Measurements from ENCODE around the gene NUAK1. TPM values are rescaled to one million over a fixed set of nuclear protein-coding genes. Genes with fewer than 3 reads are reported as not detected.

NUAK1 gene
- total RNA-seq, 2 experiments from 2014 or later: not detected

DNA sequence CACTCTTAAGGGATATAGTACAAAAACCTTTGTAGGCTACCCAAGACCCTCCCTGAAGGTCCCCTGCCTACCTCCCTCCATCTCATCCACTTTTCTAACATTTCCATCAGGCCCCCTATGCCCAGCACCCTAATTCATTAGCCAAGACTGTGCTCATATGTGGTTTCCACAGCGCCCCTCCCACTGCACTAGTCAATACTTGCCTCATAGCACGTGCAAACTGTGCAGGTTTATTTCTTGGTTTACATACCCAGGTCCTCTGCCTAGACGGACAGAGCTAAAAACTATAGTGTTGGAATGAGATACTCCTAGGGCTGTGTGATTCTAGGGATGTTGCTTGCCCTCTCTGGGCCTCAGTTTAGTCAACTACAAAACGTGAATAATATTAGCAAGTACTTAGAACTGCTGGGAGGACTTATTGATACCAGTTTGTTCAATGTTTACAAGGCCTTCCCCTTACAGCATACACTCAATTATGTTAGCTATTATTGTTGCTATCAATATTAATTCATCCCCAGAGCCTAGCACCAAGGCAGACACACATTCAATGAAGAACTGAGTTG, 50.4 kb downstream of the NUAK1 start:
- Mint-ChIP-seq H3K9me3 (no peaks in the 10 kb centered on the region), H3K36me3 (ENCODE audit: low read depth) (no peaks in the 10 kb centered on the region), H3K27ac (no peak overlapping the region), H3K4me1 (no peaks in the 10 kb centered on the region), H3K27me3 (peaks cover 17% of the 10 kb centered on the region), H3K4me3 (no peak overlapping the region)
- ChIA-PET CTCF (no interaction called here), POLR2A (no interaction called here)
- no peak for DNase-seq

- ChIA-PET CTCF (no interaction called here), POLR2A (no interaction called here)
- H3K27ac Mint-ChIP-seq: no peak overlapping the region
- H3K27me3 Mint-ChIP-seq: peaks cover 23% of the 10 kb centered on the region
- H3K9me3 Mint-ChIP-seq: no peaks in the 10 kb centered on the region
- no peak overlapping the region for H3K4me3 Mint-ChIP-seq
- no peaks in the 10 kb centered on the region for H3K4me1 Mint-ChIP-seq
- DNase-seq: no peak
- H3K36me3 Mint-ChIP-seq (ENCODE audit: low read depth): no peaks in the 10 kb centered on the region
Measured at GRCh38 chr12:106086696-106087095, 52.1 kb downstream of the NUAK1 start.

- H3K4me3 Mint-ChIP-seq: no peak overlapping the region
- CTCF ChIA-PET: no interaction called here
- DNase-seq: no peak
- no peaks in the 10 kb centered on the region for H3K4me1 Mint-ChIP-seq
- no peak overlapping the region for H3K27ac Mint-ChIP-seq
- H3K36me3 Mint-ChIP-seq (ENCODE audit: low read depth): no peaks in the 10 kb centered on the region
- POLR2A ChIA-PET: no interaction called here
- no peaks in the 10 kb centered on the region for H3K9me3 Mint-ChIP-seq
- peaks cover 29% of the 10 kb centered on the region for H3K27me3 Mint-ChIP-seq
Measured at GRCh38 chr12:106085213-106085612, 53.5 kb downstream of the NUAK1 start.

GRCh38 chr12:106084759-106085158, 54.0 kb downstream of the NUAK1 start:
- ChIA-PET POLR2A (no interaction called here), CTCF (no interaction called here)
- Mint-ChIP-seq H3K36me3 (ENCODE audit: low read depth) (no peaks in the 10 kb centered on the region), H3K27me3 (peaks cover 26% of the 10 kb centered on the region), H3K4me3 (no peak overlapping the region), H3K27ac (no peak overlapping the region), H3K4me1 (no peaks in the 10 kb centered on the region), H3K9me3 (no peaks in the 10 kb centered on the region)
- DNase-seq: no peak

GRCh38 chr12:106084014-106084671, 54.6 kb downstream of the NUAK1 start:
- peaks cover 25% of the 10 kb centered on the region for H3K27me3 Mint-ChIP-seq
- no peaks in the 10 kb centered on the region for H3K4me1 Mint-ChIP-seq
- ChIA-PET CTCF (no interaction called here), POLR2A (no interaction called here)
- no peak overlapping the region for H3K4me3 Mint-ChIP-seq
- no peak overlapping the region for H3K27ac Mint-ChIP-seq
- DNase-seq: no peak
- H3K9me3 Mint-ChIP-seq: no peaks in the 10 kb centered on the region
- H3K36me3 Mint-ChIP-seq (ENCODE audit: low read depth): no peaks in the 10 kb centered on the region

- CTCF ChIA-PET: no interaction called here
- no peaks in the 10 kb centered on the region for H3K4me1 Mint-ChIP-seq
- H3K4me3 Mint-ChIP-seq: no peak overlapping the region
- H3K9me3 Mint-ChIP-seq: no peaks in the 10 kb centered on the region
- POLR2A ChIA-PET: no interaction called here
- H3K27me3 Mint-ChIP-seq: peaks cover 25% of the 10 kb centered on the region
- no peak for DNase-seq
- no peaks in the 10 kb centered on the region for H3K36me3 Mint-ChIP-seq (ENCODE audit: low read depth)
- no peak overlapping the region for H3K27ac Mint-ChIP-seq
Measured at GRCh38 chr12:106082216-106083175, 56.3 kb downstream of the NUAK1 start.

GRCh38 chr12:106081606-106082005, 57.1 kb downstream of the NUAK1 start:
- ChIA-PET POLR2A (no interaction called here), CTCF (no interaction called here)
- Mint-ChIP-seq H3K9me3 (no peaks in the 10 kb centered on the region), H3K27me3 (peaks cover 27% of the 10 kb centered on the region), H3K4me3 (no peak overlapping the region), H3K36me3 (ENCODE audit: low read depth) (no peaks in the 10 kb centered on the region), H3K4me1 (no peaks in the 10 kb centered on the region), H3K27ac (no peak overlapping the region)
- DNase-seq: no peak

DNA sequence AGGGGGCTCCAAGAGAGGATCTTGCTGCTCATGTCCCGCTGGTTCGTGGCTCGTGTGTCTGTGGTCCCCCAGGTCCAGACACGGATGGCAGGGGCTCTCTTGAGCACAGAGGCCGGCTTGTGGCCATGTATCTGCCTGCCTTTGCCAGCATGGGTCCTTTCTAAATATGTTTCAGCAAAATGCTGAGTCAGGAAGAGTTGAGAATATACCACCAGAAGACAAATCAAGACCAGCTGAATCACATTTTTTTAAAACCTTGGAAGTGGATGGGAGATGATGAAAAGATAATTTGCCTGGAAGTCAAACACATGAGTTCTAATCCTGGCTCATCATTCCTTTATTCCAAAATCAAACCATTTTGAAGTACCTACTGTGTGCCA, 58.0 kb downstream of the NUAK1 start:
- Mint-ChIP-seq H3K27ac (no peak overlapping the region), H3K4me1 (no peaks in the 10 kb centered on the region), H3K9me3 (no peaks in the 10 kb centered on the region), H3K36me3 (ENCODE audit: low read depth) (no peaks in the 10 kb centered on the region), H3K27me3 (peaks cover 32% of the 10 kb centered on the region), H3K4me3 (no peak overlapping the region)
- POLR2A ChIA-PET: no interaction called here
- CTCF ChIA-PET: no interaction called here
- DNase-seq: no peak

- ChIA-PET CTCF (no interaction called here), POLR2A (no interaction called here)
Measured at GRCh38 chr12:106080041-106080790, 58.5 kb downstream of the NUAK1 start.

GRCh38 chr12:106079148-106079738, 59.5 kb downstream of the NUAK1 start:
- Mint-ChIP-seq H3K4me1 (no peaks in the 10 kb centered on the region), H3K4me3 (no peak overlapping the region), H3K36me3 (ENCODE audit: low read depth) (no peaks in the 10 kb centered on the region), H3K9me3 (no peaks in the 10 kb centered on the region), H3K27me3 (peaks cover 33% of the 10 kb centered on the region), H3K27ac (no peak overlapping the region)
- POLR2A ChIA-PET: no interaction called here
- CTCF ChIA-PET: no interaction called here
- no peak for DNase-seq

More at GRCh38 chr12:106080041-106080790, 58.5 kb downstream of the NUAK1 start:
- H3K27ac Mint-ChIP-seq: no peak overlapping the region
- no peaks in the 10 kb centered on the region for H3K36me3 Mint-ChIP-seq (ENCODE audit: low read depth)
- no peak for DNase-seq
- H3K4me1 Mint-ChIP-seq: no peaks in the 10 kb centered on the region
- H3K9me3 Mint-ChIP-seq: no peaks in the 10 kb centered on the region
- H3K27me3 Mint-ChIP-seq: peaks cover 32% of the 10 kb centered on the region
- no peak overlapping the region for H3K4me3 Mint-ChIP-seq

DNA sequence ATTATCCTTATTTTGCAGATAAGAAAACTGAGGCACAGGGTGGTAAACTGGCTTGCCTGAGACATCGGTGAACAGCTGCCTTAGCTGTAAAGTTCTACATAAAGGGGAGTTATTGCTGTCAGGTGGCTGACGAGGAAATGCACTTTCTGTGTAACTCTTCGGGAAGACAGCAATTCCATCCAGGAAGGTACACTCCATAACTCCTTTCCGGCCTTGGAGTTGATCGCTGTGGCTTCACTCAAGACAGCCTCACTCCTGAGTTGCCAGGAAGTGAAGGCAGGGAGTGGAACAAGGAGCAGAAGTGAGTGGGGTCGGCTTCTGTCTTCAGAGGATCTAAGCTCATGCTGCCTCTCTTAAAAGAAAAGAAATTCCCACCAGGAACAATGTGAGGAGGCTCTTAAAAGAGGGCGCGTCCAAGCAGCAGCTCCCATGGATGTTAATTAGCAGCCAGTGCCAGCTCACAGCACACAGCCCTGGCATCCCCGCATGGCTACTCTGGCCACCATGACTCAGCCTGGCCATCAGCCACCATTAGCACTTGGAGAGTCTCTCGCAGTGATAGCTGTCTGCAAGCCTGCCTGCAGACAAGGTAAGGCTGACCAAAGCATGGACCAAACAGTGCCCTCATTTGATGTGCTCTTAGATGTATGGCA, 60.3 kb downstream of the NUAK1 start:
- H3K4me1 Mint-ChIP-seq: no peaks in the 10 kb centered on the region
- no peaks in the 10 kb centered on the region for H3K9me3 Mint-ChIP-seq
- no peak for DNase-seq
- no peak overlapping the region for H3K27ac Mint-ChIP-seq
- H3K4me3 Mint-ChIP-seq: no peak overlapping the region
- POLR2A ChIA-PET: no interaction called here
- H3K27me3 Mint-ChIP-seq: peaks cover 27% of the 10 kb centered on the region
- no peaks in the 10 kb centered on the region for H3K36me3 Mint-ChIP-seq (ENCODE audit: low read depth)
- CTCF ChIA-PET: no interaction called here

- no peaks in the 10 kb centered on the region for H3K4me1 Mint-ChIP-seq
- no peaks in the 10 kb centered on the region for H3K36me3 Mint-ChIP-seq (ENCODE audit: low read depth)
- H3K4me3 Mint-ChIP-seq: no peak overlapping the region
- peaks cover 19% of the 10 kb centered on the region for H3K27me3 Mint-ChIP-seq
- no peak for DNase-seq
- H3K9me3 Mint-ChIP-seq: no peaks in the 10 kb centered on the region
- H3K27ac Mint-ChIP-seq: no peak overlapping the region
- ChIA-PET POLR2A (no interaction called here), CTCF (no interaction called here)
Measured at GRCh38 chr12:106074706-106075392, 63.9 kb downstream of the NUAK1 start.
